CD14-positive monocyte (primary cell): ENCODE results near the gene TMEM184C. TPM values are rescaled to one million over a fixed set of nuclear protein-coding genes. Genes with fewer than 3 reads are reported as not detected.

Experiments used
- DNase-seq, 3 donors: peaks; one replicate each; pipeline ENCODE4 v3.0.0-alpha.2; 2011 to 2022
- H2AFZ ChIP-seq: 2 replicates; pipeline ENCODE4 v1.6.0; 2012; ENCODE audit warnings: mild to moderate bottlenecking, low read depth, low read length, inconsistent platforms; ENCODE audit not compliant: insufficient read depth, poor library complexity, severe bottlenecking
- H3K27ac ChIP-seq, 2 donors: 1 replicate in 1 of 2; 2 replicates in 1 of 2; pipeline ENCODE4 v1.5.1; 2012 to 2013; ENCODE audit warnings: low read length in 2 of 2, control low read depth in 1 of 2, inconsistent platforms in 1 of 2, low read depth in 1 of 2, mild to moderate bottlenecking in 1 of 2
- H3K27me3 ChIP-seq, 2 donors: one replicate each; pipeline versions ENCODE4 v1.6.0 to v1.6.1; 2011 to 2013; ENCODE audit warnings: low read length in 2 of 2; ENCODE audit not compliant: control insufficient read depth in 2 of 2, insufficient read depth in 2 of 2
- H3K36me3 ChIP-seq, 2 donors: replicated peaks in 1 of 2; 1 replicate in 1 of 2; 2 replicates in 1 of 2; pipeline versions ENCODE4 v1.5.1 to v1.6.1; 2012 to 2013; ENCODE audit warnings: low read length in 2 of 2, control low read depth in 1 of 2, inconsistent platforms in 1 of 2, mild to moderate bottlenecking in 1 of 2; ENCODE audit not compliant: insufficient read depth in 2 of 2, control insufficient read depth in 1 of 2
- H3K4me1 ChIP-seq, 2 donors: 1 replicate in 1 of 2; 2 replicates in 1 of 2; pipeline versions ENCODE4 v1.5.1 to v1.6.1; 2012 to 2013; ENCODE audit warnings: low read length in 2 of 2, control low read depth in 1 of 2, inconsistent platforms in 1 of 2, mild to moderate bottlenecking in 1 of 2, moderate library complexity in 1 of 2; ENCODE audit not compliant: insufficient read depth in 2 of 2, control insufficient read depth in 1 of 2
- H3K4me2 ChIP-seq: replicated peaks from 2 replicates; pipeline ENCODE3; 2012; ENCODE audit warnings: low read length, moderate library complexity, mild to moderate bottlenecking; ENCODE audit not compliant: poor library complexity, severe bottlenecking; ENCODE audit errors: extremely low read depth
- H3K4me3 ChIP-seq, 3 experiments: fragments of 200-600 bp in 1 of 3; sonication (generic) in 1 of 3; replicated peaks in 1 of 3; 1 replicate in 2 of 3; 2 replicates in 1 of 3; pipeline ENCODE4 v1.5.1; 2011 to 2013; ENCODE audit warnings: low read length in 3 of 3, mild to moderate bottlenecking in 3 of 3, control low read depth in 2 of 3, low read depth in 2 of 3, inconsistent platforms in 1 of 3, moderate library complexity in 1 of 3
- H3K79me2 ChIP-seq: 2 replicates; pipeline ENCODE4 v1.6.0; 2012; ENCODE audit warnings: mild to moderate bottlenecking, control low read depth, inconsistent platforms, low read length, moderate library complexity; ENCODE audit not compliant: insufficient read depth
- H3K9ac ChIP-seq: 2 replicates; pipeline ENCODE4 v1.6.0; 2017; ENCODE audit warnings: low read length, mild to moderate bottlenecking; ENCODE audit not compliant: insufficient read depth, poor library complexity, severe bottlenecking
- H3K9me3 ChIP-seq, 2 donors: replicated peaks in 1 of 2; 1 replicate in 1 of 2; 2 replicates in 1 of 2; pipeline versions ENCODE4 v1.5.1 to v1.6.1; 2012 to 2013; ENCODE audit warnings: low read length in 2 of 2, control low read depth in 1 of 2; ENCODE audit not compliant: control insufficient read depth in 1 of 2, insufficient read depth in 1 of 2
- H4K20me1 ChIP-seq: 2 replicates; pipeline ENCODE4 v1.6.0; 2012; ENCODE audit warnings: mild to moderate bottlenecking, low read length, control low read depth, moderate library complexity; ENCODE audit not compliant: insufficient read depth
- H3K27ac Mint-ChIP-seq, 7 donors: one replicate each; pipeline ENCODE4 v1.8.0; 2020; ENCODE audit warnings: mild to moderate bottlenecking in 7 of 7, mixed read lengths in 7 of 7, moderate library complexity in 6 of 7, inconsistent platforms in 2 of 7
- H3K27me3 Mint-ChIP-seq, 3 donors: one replicate each; pipeline ENCODE4 v1.8.0; 2021 to 2022; ENCODE audit warnings: low read depth in 3 of 3, mild to moderate bottlenecking in 3 of 3, mixed read lengths in 3 of 3, moderate library complexity in 3 of 3, inconsistent platforms in 1 of 3
- H3K36me3 Mint-ChIP-seq, 2 donors: one replicate each; pipeline ENCODE4 v1.8.0; 2020; ENCODE audit warnings: mixed read lengths in 2 of 2, inconsistent platforms in 1 of 2, mild to moderate bottlenecking in 1 of 2
- H3K4me1 Mint-ChIP-seq: one replicate; pipeline ENCODE4 v1.8.0; 2020; ENCODE audit warnings: mild to moderate bottlenecking, mixed read lengths
- H3K4me3 Mint-ChIP-seq, 2 donors: one replicate each; pipeline ENCODE4 v1.8.0; 2020; ENCODE audit warnings: mild to moderate bottlenecking in 2 of 2, mixed read lengths in 2 of 2, moderate library complexity in 1 of 2
- H3K9me3 Mint-ChIP-seq, 7 donors: one replicate each; pipeline ENCODE4 v1.8.0; 2020 to 2022; ENCODE audit warnings: mixed read lengths in 7 of 7, mild to moderate bottlenecking in 6 of 7, moderate library complexity in 6 of 7, inconsistent platforms in 2 of 7
- WGBS: methylation state at CpG from one replicate; pipeline ENCODE4 v1.1.5; 2013; ENCODE audit warnings: missing lambda C conversion rate; ENCODE audit not compliant: insufficient coverage; 5-methylcytosine and 5-hydroxymethylcytosine counted together
- intact Hi-C, 2 donors: fragments of 100-400 bp; cut with micrococcal nuclease; formaldehyde crosslinking; loops; one replicate each; pipeline versions ENCODE4 v1.15.0 to v1.15.1; 2023
- polyA plus RNA-seq, 3 donors: library from polyadenylated mRNA; depleted of rRNA in 1 of 3; unstranded in 2 of 3; stranded (reverse) in 1 of 3; fragments of 300-500 nt in 2 of 3; fragments of >200 nt in 1 of 3; fragmentation: Illumina TruSeq in 2 of 3; gene quantifications; 1 replicate in 2 of 3; 2 replicates in 1 of 3; pipeline ENCODE4 v1.2.3, GENCODE V29; 2012 to 2021
- TF ChIP-seq, protein P1 (sequence below): fragments of 200-600 bp; IDR thresholded peaks from one replicate; pipeline ENCODE4 v1.8.0; 2022; ENCODE audit warnings: antibody characterized with exemption, mild to moderate bottlenecking

Gene TMEM184C
- polyA plus RNA-seq, 3 donors = 7.5 to 36.4 (median 20.7) TPM

DNA sequence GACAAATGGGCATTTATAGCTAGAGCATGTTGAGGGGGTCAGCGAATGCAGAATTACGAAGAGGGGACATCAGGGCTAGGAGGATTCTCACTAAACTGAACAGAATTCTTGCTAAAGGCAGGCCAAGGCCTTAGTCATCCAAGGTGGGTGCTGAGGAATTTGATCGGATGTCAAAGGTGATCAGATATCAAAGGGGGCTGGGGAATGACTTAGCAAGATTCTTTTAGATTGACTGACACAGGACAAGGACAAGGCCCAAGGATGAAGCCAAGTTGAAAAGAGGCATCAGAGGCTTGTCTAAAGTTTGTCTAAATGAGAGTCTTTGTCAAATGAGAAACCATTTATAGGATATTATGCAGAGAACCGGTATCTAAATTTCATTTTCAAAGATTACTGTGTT is 9.7 kb downstream of the TMEM184C start:
- peaks cover 69 to 83% of the 10 kb centered on the region in 2 donors for H3K36me3 Mint-ChIP-seq
- H3K4me3 Mint-ChIP-seq = no peak overlapping the region
- H3K9me3 Mint-ChIP-seq = no peaks in the 10 kb centered on the region
- H3K27me3 ChIP-seq = no peaks in the 10 kb centered on the region
- WGBS = 89% methylated on average over 3 of the region's 4 CpGs
- no peaks in the 10 kb centered on the region for H3K4me1 ChIP-seq
- no peak overlapping the region for H3K27ac ChIP-seq
- no peak overlapping the region for H3K9ac ChIP-seq
- H3K4me1 Mint-ChIP-seq = no peaks in the 10 kb centered on the region
- intact Hi-C loops = no loop called here
- H3K27ac Mint-ChIP-seq = peak overlapping the region in 2 of 7 donors; percentile 20 to 41
- no peak overlapping the region for H3K4me3 ChIP-seq
- H3K36me3 ChIP-seq = peaks cover 90 to 97% of the 10 kb centered on the region in 2 donors
- H3K9me3 ChIP-seq = no peaks in the 10 kb centered on the region
- no peak overlapping the region for H2AFZ ChIP-seq
- H4K20me1 ChIP-seq = peaks cover 12% of the 10 kb centered on the region
- H3K79me2 ChIP-seq = peaks cover 8% of the 10 kb centered on the region
- peaks cover 0 to 3% (median 0%) of the 10 kb centered on the region in 3 donors for H3K27me3 Mint-ChIP-seq
- DNase-seq = no peak
- TF ChIP-seq, protein P1, sequence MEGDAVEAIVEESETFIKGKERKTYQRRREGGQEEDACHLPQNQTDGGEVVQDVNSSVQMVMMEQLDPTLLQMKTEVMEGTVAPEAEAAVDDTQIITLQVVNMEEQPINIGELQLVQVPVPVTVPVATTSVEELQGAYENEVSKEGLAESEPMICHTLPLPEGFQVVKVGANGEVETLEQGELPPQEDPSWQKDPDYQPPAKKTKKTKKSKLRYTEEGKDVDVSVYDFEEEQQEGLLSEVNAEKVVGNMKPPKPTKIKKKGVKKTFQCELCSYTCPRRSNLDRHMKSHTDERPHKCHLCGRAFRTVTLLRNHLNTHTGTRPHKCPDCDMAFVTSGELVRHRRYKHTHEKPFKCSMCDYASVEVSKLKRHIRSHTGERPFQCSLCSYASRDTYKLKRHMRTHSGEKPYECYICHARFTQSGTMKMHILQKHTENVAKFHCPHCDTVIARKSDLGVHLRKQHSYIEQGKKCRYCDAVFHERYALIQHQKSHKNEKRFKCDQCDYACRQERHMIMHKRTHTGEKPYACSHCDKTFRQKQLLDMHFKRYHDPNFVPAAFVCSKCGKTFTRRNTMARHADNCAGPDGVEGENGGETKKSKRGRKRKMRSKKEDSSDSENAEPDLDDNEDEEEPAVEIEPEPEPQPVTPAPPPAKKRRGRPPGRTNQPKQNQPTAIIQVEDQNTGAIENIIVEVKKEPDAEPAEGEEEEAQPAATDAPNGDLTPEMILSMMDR = no peak
- H3K4me2 ChIP-seq = no peak overlapping the region

DNA sequence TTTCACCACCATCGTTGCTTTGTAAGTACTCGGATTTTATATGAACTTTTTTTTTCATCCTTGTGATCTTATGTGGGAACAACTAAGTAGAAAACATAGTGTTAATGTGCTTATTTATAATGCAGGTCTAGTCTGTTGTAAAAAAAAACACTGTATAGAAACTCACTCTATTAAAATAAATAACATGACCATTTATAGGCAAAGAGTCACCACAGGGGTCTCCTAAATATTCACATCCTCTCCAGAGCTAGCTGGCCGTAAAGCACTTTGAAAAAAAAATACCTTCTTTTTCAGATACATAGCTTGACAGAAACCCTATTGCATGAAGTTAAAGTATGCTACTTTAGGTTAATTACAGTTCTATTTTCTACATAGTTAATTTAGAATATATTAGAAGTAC is 11.2 kb downstream of the TMEM184C start:
- no CpG with 5 or more reads among the region's 3 CpGs for WGBS
- Histone ChIP-seq H3K79me2 (no peaks in the 10 kb centered on the region), H3K36me3 (peaks cover 94 to 99% of the 10 kb centered on the region in 2 donors), H3K27me3 (no peaks in the 10 kb centered on the region), H2AFZ (no peak overlapping the region), H4K20me1 (peaks cover 5% of the 10 kb centered on the region), H3K4me1 (no peaks in the 10 kb centered on the region), H3K4me3 (no peak overlapping the region), H3K27ac (no peak overlapping the region), H3K9me3 (no peaks in the 10 kb centered on the region), H3K9ac (no peak overlapping the region), H3K4me2 (no peak overlapping the region)
- H3K4me1 Mint-ChIP-seq = no peaks in the 10 kb centered on the region
- DNase-seq = no peak
- H3K36me3 Mint-ChIP-seq = peaks cover 75 to 86% of the 10 kb centered on the region in 2 donors
- H3K27me3 Mint-ChIP-seq = peaks cover 0 to 3% (median 0%) of the 10 kb centered on the region in 3 donors
- no peaks in the 10 kb centered on the region for H3K9me3 Mint-ChIP-seq
- intact Hi-C loops = no loop called here
- no peak overlapping the region for H3K27ac Mint-ChIP-seq
- TF ChIP-seq, protein P1 = no peak
- no peak overlapping the region for H3K4me3 Mint-ChIP-seq
